PC-9 (cell line): ENCODE data around the gene CMSS1. TPM values are rescaled to one million over a fixed set of nuclear protein-coding genes. Genes with fewer than 3 reads are reported as not detected.

ENCODE experiments used
- BruUV-seq: library from RNA; stranded (reverse); fragments of 400-500 nt; replicated peaks from 2 replicates; lab custom pipeline; 2021; lab: Mats Ljungman, UMichigan
- CTCF ChIA-PET: fragments of 300-600 bp; sonication (Branson Sonifier 250); formaldehyde crosslinking; loops from one replicate; lab custom pipeline; 2022; ENCODE audit warnings: antibody characterized with exemption; lab: Charles Lee
- POLR2A ChIA-PET: fragments of 300-600 bp; sonication (Branson Sonifier 250); formaldehyde crosslinking; loops from one replicate; lab custom pipeline; 2022; ENCODE audit warnings: antibody characterized with exemption; ENCODE audit not compliant: unreplicated experiment; lab: Charles Lee
- DNase-seq, 2 experiments: peaks; one replicate each; pipeline versions ENCODE4 v3.0.0 to v3.0.0-alpha.2; 2015 to 2022; ENCODE audit warnings: mixed read lengths in 1 of 2
- H2AFZ ChIP-seq: fragments of 200-600 bp; sonication (generic); 2 replicates; pipeline ENCODE4 v1.8.1; 2017; ENCODE audit warnings: antibody characterized with exemption
- H3F3A ChIP-seq: fragments of 200-600 bp; sonication (generic); 2 replicates; pipeline ENCODE4 v1.8.1; 2017; ENCODE audit warnings: antibody characterized with exemption, mild to moderate bottlenecking, low read depth; ENCODE audit not compliant: insufficient read depth
- H3K27ac ChIP-seq: fragments of 200-600 bp; sonication (generic); 2 replicates; pipeline ENCODE4 v1.6.1; 2016; ENCODE audit warnings: mixed run types
- H3K27me3 ChIP-seq: fragments of 200-600 bp; sonication (generic); 2 replicates; pipeline ENCODE4 v1.6.1; 2016; ENCODE audit warnings: low read depth, mixed run types; ENCODE audit not compliant: insufficient read depth
- H3K36me3 ChIP-seq: fragments of 200-600 bp; sonication (generic); 2 replicates; pipeline ENCODE4 v1.6.1; 2016; ENCODE audit warnings: low read depth, mixed run types
- H3K4me1 ChIP-seq: fragments of 200-600 bp; sonication (generic); replicated peaks from 2 replicates; pipeline ENCODE4 v1.6.1; 2016; ENCODE audit warnings: mixed run types; ENCODE audit not compliant: insufficient read depth
- H3K4me2 ChIP-seq: fragments of 200-600 bp; sonication (generic); 2 replicates; pipeline ENCODE4 v1.6.1; 2017; ENCODE audit warnings: mixed run types
- H3K4me3 ChIP-seq: fragments of 200-600 bp; sonication (generic); 2 replicates; pipeline ENCODE4 v1.6.1; 2016; ENCODE audit warnings: mixed run types
- H3K79me2 ChIP-seq: fragments of 200-600 bp; sonication (generic); 2 replicates; pipeline ENCODE4 v1.6.1; 2017; ENCODE audit warnings: low read depth, mixed run types
- H3K9me2 ChIP-seq: fragments of 200-600 bp; sonication (generic); 2 replicates; pipeline ENCODE4 v1.8.1; 2017; ENCODE audit warnings: mild to moderate bottlenecking; ENCODE audit not compliant: insufficient read depth
- H3K9me3 ChIP-seq: fragments of 200-600 bp; sonication (generic); 2 replicates; pipeline ENCODE4 v1.8.1; 2016; ENCODE audit warnings: low read depth; ENCODE audit not compliant: insufficient read depth
- H4K20me1 ChIP-seq: fragments of 200-600 bp; sonication (generic); 2 replicates; pipeline ENCODE4 v1.8.1; 2017; ENCODE audit not compliant: insufficient read depth
- CTCF ChIP-seq: fragments of 200-600 bp; sonication (generic); conservative IDR thresholded peaks from 2 replicates; pipeline ENCODE4 v1.6.1; 2017; ENCODE audit warnings: mixed run types, antibody characterized with exemption, mild to moderate bottlenecking, moderate library complexity
- EZH2 ChIP-seq: fragments of 200-600 bp; sonication (generic); IDR thresholded peaks from 2 replicates; pipeline ENCODE4 v1.8.0; 2017; ENCODE audit warnings: antibody characterized with exemption, low read depth
- intact Hi-C: fragments of 100-400 bp; cut with micrococcal nuclease; formaldehyde crosslinking; loops from one replicate; pipeline ENCODE4 v1.10.0; 2022; ENCODE audit not compliant: unreplicated experiment
- total RNA-seq: library from RNA; stranded (reverse); gene quantifications from 2 replicates; pipeline ENCODE4 v1.2.3, GENCODE V29; 2021

The CMSS1 gene
- total RNA-seq, 1 experiment from 2014 or later, result 98.9 TPM

DNA sequence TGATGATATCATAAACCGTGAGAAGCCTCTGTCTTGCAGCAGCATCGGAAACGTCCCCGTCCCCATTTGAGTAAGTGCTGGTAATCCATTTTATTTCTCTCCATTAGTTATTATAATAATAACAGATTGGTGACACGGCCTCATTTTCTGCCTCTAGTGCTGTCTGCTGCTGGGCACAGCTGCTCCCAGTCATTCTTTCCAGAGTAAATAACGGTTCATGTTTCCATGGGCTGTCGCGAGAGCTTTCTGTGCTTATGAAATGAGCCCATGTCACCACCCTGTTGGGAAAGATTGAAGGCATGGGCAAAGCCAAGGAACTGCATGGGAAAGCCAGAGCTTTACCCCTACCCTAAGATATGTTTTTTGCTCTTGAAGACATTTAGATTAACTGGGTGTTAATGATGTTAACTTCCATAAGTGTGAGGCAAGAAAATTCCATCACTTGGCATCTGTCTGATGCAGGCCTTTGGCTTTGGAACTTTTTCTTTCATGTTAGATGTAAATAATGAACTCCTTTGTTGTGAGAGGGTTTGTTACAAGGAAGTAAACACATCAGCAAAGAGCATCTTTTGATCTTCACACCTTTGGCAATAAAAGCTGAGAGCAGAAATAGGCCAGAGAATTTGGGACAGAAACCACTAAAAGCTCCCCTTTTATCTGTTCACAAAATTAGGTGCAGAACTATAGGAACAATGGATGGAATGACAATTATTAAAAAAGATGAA is 154.9 kb downstream of the CMSS1 start:
- no peaks in the 10 kb centered on the region for H3K36me3 ChIP-seq
- intact Hi-C loops, result no loop called here
- TF ChIP-seq CTCF, result no peak
- TF ChIP-seq EZH2, result no peak
- no peaks in the 10 kb centered on the region for H3K9me2 ChIP-seq
- H3K9me3 ChIP-seq, result no peaks in the 10 kb centered on the region
- H3K27me3 ChIP-seq, result no peaks in the 10 kb centered on the region
- no peak overlapping the region for H3K27ac ChIP-seq
- no peak overlapping the region for H2AFZ ChIP-seq
- no peaks in the 10 kb centered on the region for H3K79me2 ChIP-seq
- no peak for DNase-seq
- ChIA-PET POLR2A (interaction anchor here (0.9 kb wide), 1 partner anchor 122 kb away, joined by 5 read pairs; no protein-coding TSS in a partner anchor), CTCF (interaction anchor here (0.6 kb wide), 1 partner anchor 151 kb away, joined by 4 read pairs; no protein-coding TSS in a partner anchor)
- no TSS peak for BruUV-seq
- H3K4me2 ChIP-seq, result no peak overlapping the region
- H3K4me1 ChIP-seq, result peaks cover 10% of the 10 kb centered on the region
- H3K4me3 ChIP-seq, result no peak overlapping the region
- no peaks in the 10 kb centered on the region for H4K20me1 ChIP-seq
- peaks cover 9% of the 10 kb centered on the region; the same call in 1 of the 2 replicates for H3F3A ChIP-seq

DNA sequence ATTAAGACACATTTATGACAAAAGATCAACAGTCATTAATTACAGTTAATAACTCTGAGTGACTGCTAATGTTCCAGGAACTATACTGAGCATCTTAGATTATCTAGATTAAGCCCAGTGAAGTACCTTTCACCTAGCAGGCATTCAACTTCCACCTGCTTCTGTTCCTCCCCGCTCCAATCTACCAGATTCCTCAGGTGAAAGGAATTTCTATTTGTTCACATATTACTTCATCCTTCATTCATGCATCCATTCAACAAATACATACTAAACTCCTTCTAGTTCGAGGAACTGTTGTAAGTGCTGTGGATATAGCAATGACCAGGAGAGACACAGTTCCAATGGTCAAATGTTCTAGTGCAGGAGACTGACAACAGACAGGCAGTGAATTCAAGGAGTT is 157.3 kb downstream of the CMSS1 start:
- intact Hi-C loops, result no loop called here
- Histone ChIP-seq H3K79me2 (no peaks in the 10 kb centered on the region), H4K20me1 (no peaks in the 10 kb centered on the region), H3K9me3 (no peaks in the 10 kb centered on the region), H3K9me2 (no peaks in the 10 kb centered on the region), H3K4me3 (no peak overlapping the region), H3K4me1 (peaks cover 10% of the 10 kb centered on the region), H2AFZ (no peak overlapping the region), H3K27ac (no peak overlapping the region), H3K27me3 (no peaks in the 10 kb centered on the region), H3K4me2 (peak overlapping the region; percentile 14; the same call in 1 of the 2 replicates), H3K36me3 (no peaks in the 10 kb centered on the region), H3F3A (peaks cover 9% of the 10 kb centered on the region; the same call in 1 of the 2 replicates)
- DNase-seq, result peak in 1 of 2 experiments; percentile 83
- ChIA-PET CTCF (no interaction called here), POLR2A (no interaction called here)
- TF ChIP-seq EZH2 (no peak), CTCF (no peak)
- BruUV-seq, result no TSS peak

DNA sequence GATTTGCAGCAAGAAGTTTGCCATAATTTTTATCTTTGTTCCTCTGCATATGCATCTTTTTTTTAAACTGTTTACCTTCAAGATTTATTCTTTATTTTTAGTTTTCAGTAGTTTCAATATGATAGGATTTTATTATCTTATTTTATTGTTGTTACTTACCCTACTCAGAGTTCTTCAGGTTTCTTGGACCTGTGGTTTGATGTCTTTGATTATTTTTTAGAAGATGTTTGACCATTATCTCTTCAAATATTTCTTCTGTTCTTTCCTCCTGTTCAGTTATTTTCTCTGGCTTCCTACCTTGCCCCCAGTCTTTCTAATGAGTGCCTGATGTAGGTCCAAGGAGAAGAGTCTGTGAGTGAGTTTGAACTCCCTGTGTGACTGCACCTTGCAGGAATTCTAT is 158.9 kb downstream of the CMSS1 start:
- Histone ChIP-seq H3F3A (peaks cover 7% of the 10 kb centered on the region; the same call in 1 of the 2 replicates), H3K79me2 (no peaks in the 10 kb centered on the region), H3K27ac (no peak overlapping the region), H3K36me3 (no peaks in the 10 kb centered on the region), H3K4me2 (no peak overlapping the region), H3K9me2 (no peaks in the 10 kb centered on the region), H3K27me3 (no peaks in the 10 kb centered on the region), H2AFZ (no peak overlapping the region), H4K20me1 (no peaks in the 10 kb centered on the region), H3K9me3 (no peaks in the 10 kb centered on the region), H3K4me1 (peaks cover 10% of the 10 kb centered on the region), H3K4me3 (no peak overlapping the region)
- CTCF ChIA-PET, result no interaction called here
- BruUV-seq, result no TSS peak
- no peak for TF ChIP-seq CTCF
- TF ChIP-seq EZH2, result no peak
- POLR2A ChIA-PET, result no interaction called here
- intact Hi-C loops, result no loop called here
- DNase-seq, result no peak
